Muscle of arm (tissue), 12 donors: ENCODE measurements around the gene GSTO2. TPM values are rescaled to one million over a fixed set of nuclear protein-coding genes. Genes with fewer than 3 reads are reported as not detected.

Source experiments
- DNase-seq: peaks from one replicate; pipeline ENCODE4 v3.0.0-alpha.2; 2013
- polyA plus RNA-seq, 12 donors: library from polyadenylated mRNA; unstranded; fragments of 120-200 nt; gene quantifications; one replicate each; pipeline ENCODE4 v1.2.1, GENCODE V29; 2013; ENCODE audit not compliant: insufficient read length in 12 of 12

Gene GSTO2
- polyA plus RNA-seq, 12 donors = 0.60 to 11.2 (median 0.93) TPM; not detected in 2

- no peak for DNase-seq
Observed at GRCh38 chr10:104253606-104254410, 15.2 kb upstream of the GSTO2 start.

GRCh38 chr10:104254493-104255310, 14.3 kb upstream of the GSTO2 start, which contains the start of gene GSTO1:
Gene GSTO1, plus strand, starts transcription at chr10:104254892. Its CDS starts 37 bp downstream, at chr10:104254929.
- DNase-seq = peak; percentile 66

- peak; percentile 56 for DNase-seq
Observed at GRCh38 chr10:104255311-104255981, 13.5 kb upstream of the GSTO2 start.

GRCh38 chr10:104256335-104256961, 12.5 kb upstream of the GSTO2 start:
- no peak for DNase-seq

- no peak for DNase-seq
Observed at GRCh38 chr10:104257235-104257634, 11.7 kb upstream of the GSTO2 start.

- no peak for DNase-seq
Observed at GRCh38 chr10:104258209-104258608, 10.8 kb upstream of the GSTO2 start.

GRCh38 chr10:104259456-104259855, 9.5 kb upstream of the GSTO2 start:
- DNase-seq = no peak

- no peak for DNase-seq
Observed at GRCh38 chr10:104259999-104260774, 8.8 kb upstream of the GSTO2 start.

- DNase-seq = no peak
Observed at GRCh38 chr10:104260775-104261115, 8.2 kb upstream of the GSTO2 start.

GRCh38 chr10:104262055-104262454, 6.9 kb upstream of the GSTO2 start:
- DNase-seq = no peak

GRCh38 chr10:104264783-104265182, 4.2 kb upstream of the GSTO2 start:
- DNase-seq = no peak

GRCh38 chr10:104267721-104268404, 1.1 kb upstream of the GSTO2 start:
- DNase-seq = no peak

- no peak for DNase-seq
Observed at GRCh38 chr10:104268405-104268712, 625 bp upstream of the GSTO2 start.

GRCh38 chr10:104273286-104273685, 4.3 kb downstream of the GSTO2 start:
- no peak for DNase-seq

- DNase-seq = no peak
Observed at GRCh38 chr10:104273899-104274575, 5.1 kb downstream of the GSTO2 start.

- no peak for DNase-seq
Observed at GRCh38 chr10:104274762-104275721, 6.1 kb downstream of the GSTO2 start.

GRCh38 chr10:104276192-104276591, 7.2 kb downstream of the GSTO2 start:
- no peak for DNase-seq

GRCh38 chr10:104277785-104278184, 8.8 kb downstream of the GSTO2 start:
- DNase-seq = no peak
